ENCODE results near the gene PAK6. TPM values are rescaled to one million over a fixed set of nuclear protein-coding genes. Genes with fewer than 3 reads are reported as not detected.

PAK6 gene
- total and polyA plus RNA-seq, 4 experiments from 2014 or later: 0.53 to 1.7 (median 0.67) TPM; not detected in 1

DNA sequence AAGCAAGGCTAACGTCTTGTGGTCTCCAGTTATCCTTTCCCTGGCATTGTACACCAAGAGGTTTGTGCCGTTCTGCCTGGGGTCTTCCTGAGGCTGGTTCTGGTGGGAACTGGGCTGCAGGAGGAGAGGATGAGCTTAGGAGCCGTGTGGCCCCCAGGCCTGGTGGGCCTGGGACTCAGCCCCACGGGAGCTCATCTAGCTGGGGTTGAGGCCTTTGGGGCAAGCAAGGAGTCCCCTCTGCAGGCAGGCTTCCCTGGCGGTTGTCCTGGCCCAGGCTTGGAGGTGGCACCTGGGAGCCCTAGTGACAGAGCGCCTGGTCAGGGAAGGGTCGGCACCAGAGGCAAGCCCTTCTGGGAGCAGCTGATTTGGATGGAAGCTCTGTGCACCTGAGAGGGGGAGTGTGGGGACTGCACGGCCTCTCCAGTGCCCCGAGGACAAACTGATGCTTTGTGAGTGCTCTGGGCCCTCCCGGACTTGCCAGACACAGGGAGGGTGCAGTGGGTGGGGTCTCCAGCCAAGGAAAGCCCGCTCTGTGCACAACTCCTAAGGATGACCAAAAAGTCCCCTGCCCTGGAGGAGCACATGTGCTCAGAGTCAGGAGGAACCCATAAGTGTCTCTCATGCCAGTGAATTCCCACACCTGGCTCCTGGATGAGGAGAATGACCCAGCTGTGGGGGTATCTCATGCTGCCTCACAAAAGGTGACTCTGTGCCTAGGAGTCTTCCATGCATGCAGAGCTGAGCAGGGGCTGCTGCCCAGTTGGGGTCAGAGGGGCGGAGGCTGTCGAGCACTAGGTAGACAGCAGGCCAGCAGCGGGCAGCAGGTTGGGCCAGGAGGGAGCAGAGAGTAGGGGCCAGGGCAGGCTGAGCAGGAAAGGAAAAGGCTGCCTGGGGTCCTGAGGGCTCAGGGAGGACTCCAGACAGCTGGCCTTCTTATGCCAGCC is 2.7 kb downstream of the PAK6 start:
- DNase-seq: no peak
- Histone ChIP-seq H3K36me3 (ENCODE audit: insufficient read depth, low read length) (no peaks in the 10 kb centered on the region), H3K27ac (ENCODE audit: low read depth, low read length) (no peak overlapping the region), H3K9me3 (ENCODE audit: control insufficient read depth in 1 of 2, low read length in 2 of 2) (no peaks in the 10 kb centered on the region), H3K4me3 (ENCODE audit: low read length in 2 of 2) (no peak overlapping the region), H3K27me3 (ENCODE audit: insufficient read depth, low read length) (no peaks in the 10 kb centered on the region), H3K4me1 (ENCODE audit: insufficient read depth, low read length) (peaks cover 12% of the 10 kb centered on the region)
- no peak overlapping the region for H3K4me3 Mint-ChIP-seq
- CTCF ChIA-PET (ENCODE audit: partially characterized antibody): interaction anchor here (0.8 to 1.1 kb wide), 3 partner anchors 12 to 135 kb away, joined by 3 read pairs; no protein-coding TSS in a partner anchor
- intact Hi-C loops (cut with micrococcal nuclease): no loop called here
- H3K36me3 Mint-ChIP-seq: no peaks in the 10 kb centered on the region
- peaks cover 0 to 2% (median 0%) of the 10 kb centered on the region in 8 donors for H3K9me3 Mint-ChIP-seq
- H3K27ac Mint-ChIP-seq: no peak overlapping the region
- POLR2A ChIA-PET (ENCODE audit: partially characterized antibody): no interaction called here
- peaks cover 5 to 12% (median 7%) of the 10 kb centered on the region in 4 donors for H3K4me1 Mint-ChIP-seq
- peaks cover 12% of the 10 kb centered on the region in 2 donors for H3K27me3 Mint-ChIP-seq

DNA sequence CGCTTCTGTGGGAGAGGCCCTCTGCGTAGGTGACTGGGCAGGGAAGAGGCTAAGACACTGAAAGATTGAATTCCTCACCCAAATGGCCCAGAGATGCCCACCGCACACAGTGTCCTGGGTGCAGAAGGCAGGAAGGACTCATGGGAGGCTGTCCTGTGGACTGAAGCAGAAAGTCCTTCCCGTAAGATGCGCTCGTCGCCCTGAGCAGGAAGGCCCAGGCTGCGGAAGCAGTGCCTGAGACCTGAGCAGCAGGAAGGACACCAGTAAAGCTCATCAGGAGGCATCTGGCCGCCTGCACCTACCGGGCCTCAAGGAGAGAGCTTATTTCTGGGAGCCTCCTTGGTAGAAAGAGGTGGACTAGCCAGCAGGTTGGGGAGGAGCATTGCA is 3.3 kb downstream of the PAK6 start:
- Mint-ChIP-seq H3K27me3 (peaks cover 12% of the 10 kb centered on the region in 2 donors), H3K27ac (no peak overlapping the region), H3K9me3 (peaks cover 0 to 2% (median 0%) of the 10 kb centered on the region in 8 donors), H3K4me3 (no peak overlapping the region), H3K36me3 (no peaks in the 10 kb centered on the region), H3K4me1 (peaks cover 5 to 12% (median 7%) of the 10 kb centered on the region in 4 donors)
- no peaks in the 10 kb centered on the region for H3K9me3 ChIP-seq (ENCODE audit: control insufficient read depth in 1 of 2, low read length in 2 of 2)
- POLR2A ChIA-PET (ENCODE audit: partially characterized antibody): no interaction called here
- intact Hi-C loops (cut with micrococcal nuclease): no loop called here
- CTCF ChIA-PET (ENCODE audit: partially characterized antibody): interaction anchor here (0.8 kb wide), 1 partner anchor 25 kb away, joined by 3 read pairs; no protein-coding TSS in a partner anchor
- no peak overlapping the region for H3K4me3 ChIP-seq (ENCODE audit: low read length in 2 of 2)
- H3K27ac ChIP-seq (ENCODE audit: low read depth, low read length): no peak overlapping the region
- peaks cover 12% of the 10 kb centered on the region for H3K4me1 ChIP-seq (ENCODE audit: insufficient read depth, low read length)
- no peak for DNase-seq
- H3K36me3 ChIP-seq (ENCODE audit: insufficient read depth, low read length): no peaks in the 10 kb centered on the region
- H3K27me3 ChIP-seq (ENCODE audit: insufficient read depth, low read length): no peaks in the 10 kb centered on the region

DNA sequence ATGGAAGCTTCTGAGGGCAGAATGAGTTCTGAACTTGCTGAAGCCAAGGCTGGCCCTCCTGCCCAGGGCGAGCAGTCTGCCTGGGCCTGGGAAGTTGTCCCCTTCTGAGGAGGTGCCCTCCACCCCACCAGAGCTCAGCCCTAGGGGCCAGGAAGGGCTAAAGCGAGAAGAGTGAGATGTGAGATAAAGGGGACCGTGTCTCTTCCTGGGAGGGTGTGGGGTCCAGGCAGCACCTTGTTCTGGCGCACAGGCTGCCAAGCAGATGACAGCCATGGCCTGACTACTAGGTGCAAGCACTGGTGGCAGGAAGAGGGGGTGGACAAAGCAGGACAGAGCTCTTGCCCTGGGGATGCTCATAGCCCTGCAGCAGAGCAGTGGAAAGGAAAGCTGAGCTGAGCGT is 3.7 kb downstream of the PAK6 start:
- Mint-ChIP-seq H3K27me3 (peaks cover 12% of the 10 kb centered on the region in 2 donors), H3K9me3 (peaks cover 0 to 2% (median 0%) of the 10 kb centered on the region in 8 donors), H3K27ac (no peak overlapping the region), H3K36me3 (no peaks in the 10 kb centered on the region), H3K4me1 (peaks cover 5 to 12% (median 7%) of the 10 kb centered on the region in 4 donors), H3K4me3 (no peak overlapping the region)
- H3K4me1 ChIP-seq (ENCODE audit: insufficient read depth, low read length): peaks cover 12% of the 10 kb centered on the region
- H3K4me3 ChIP-seq (ENCODE audit: low read length in 2 of 2): no peak overlapping the region
- H3K27ac ChIP-seq (ENCODE audit: low read depth, low read length): no peak overlapping the region
- H3K9me3 ChIP-seq (ENCODE audit: control insufficient read depth in 1 of 2, low read length in 2 of 2): no peaks in the 10 kb centered on the region
- no peaks in the 10 kb centered on the region for H3K36me3 ChIP-seq (ENCODE audit: insufficient read depth, low read length)
- CTCF ChIA-PET (ENCODE audit: partially characterized antibody): interaction anchor here (0.8 kb wide), 1 partner anchor 25 kb away, joined by 3 read pairs; no protein-coding TSS in a partner anchor
- POLR2A ChIA-PET (ENCODE audit: partially characterized antibody): no interaction called here
- DNase-seq: no peak
- intact Hi-C loops (cut with micrococcal nuclease): no loop called here
- H3K27me3 ChIP-seq (ENCODE audit: insufficient read depth, low read length): no peaks in the 10 kb centered on the region

DNA sequence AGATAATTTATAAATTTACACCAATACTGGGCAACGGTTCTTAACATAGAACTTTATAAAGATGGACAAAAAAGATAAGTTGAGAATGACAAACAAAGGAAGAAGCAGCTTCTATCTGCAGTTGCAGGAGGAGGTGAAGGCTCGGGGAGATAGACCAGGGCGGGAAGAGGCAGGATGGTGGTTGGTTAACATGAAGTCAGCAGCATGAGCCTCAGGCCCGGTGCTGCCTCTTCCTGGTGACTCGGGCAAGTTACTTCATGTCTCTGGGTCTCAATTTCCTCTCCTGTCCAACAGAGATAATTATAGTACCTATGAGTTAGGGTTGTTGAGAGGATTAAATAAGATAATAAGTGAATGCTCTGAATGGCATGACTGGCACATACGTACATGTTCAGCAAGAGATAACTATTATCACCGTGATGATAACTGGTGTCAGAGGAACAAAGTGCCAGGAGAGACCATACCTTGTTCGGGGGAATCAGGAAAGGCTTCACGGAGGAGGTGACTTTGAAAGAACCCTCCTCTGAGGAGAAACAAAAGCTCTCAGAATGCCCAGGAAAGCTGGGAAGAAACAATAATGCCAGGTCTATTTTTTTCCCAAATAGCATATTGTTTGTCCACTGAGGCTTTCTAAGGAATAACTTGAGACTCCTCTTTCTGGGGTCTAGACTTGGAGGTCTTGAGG is 4.4 kb downstream of the PAK6 start:
- POLR2A ChIA-PET (ENCODE audit: partially characterized antibody): no interaction called here
- Mint-ChIP-seq H3K27ac (no peak overlapping the region), H3K36me3 (no peaks in the 10 kb centered on the region), H3K4me3 (no peak overlapping the region), H3K27me3 (peaks cover 8 to 9% of the 10 kb centered on the region in 2 donors), H3K9me3 (peaks cover 0 to 2% (median 0%) of the 10 kb centered on the region in 8 donors), H3K4me1 (peaks cover under 1 to 7% (median 5%) of the 10 kb centered on the region in 4 donors)
- Histone ChIP-seq H3K4me3 (ENCODE audit: low read length in 2 of 2) (no peak overlapping the region), H3K27ac (ENCODE audit: low read depth, low read length) (no peak overlapping the region), H3K36me3 (ENCODE audit: insufficient read depth, low read length) (no peaks in the 10 kb centered on the region), H3K9me3 (ENCODE audit: control insufficient read depth in 1 of 2, low read length in 2 of 2) (no peaks in the 10 kb centered on the region), H3K4me1 (ENCODE audit: insufficient read depth, low read length) (peaks cover 12% of the 10 kb centered on the region), H3K27me3 (ENCODE audit: insufficient read depth, low read length) (no peaks in the 10 kb centered on the region)
- intact Hi-C loops (cut with micrococcal nuclease): no loop called here
- CTCF ChIA-PET (ENCODE audit: partially characterized antibody): interaction anchor here (0.7 kb wide), 1 partner anchor 29 kb away, joined by 3 read pairs; no protein-coding TSS in a partner anchor
- no peak for DNase-seq

DNA sequence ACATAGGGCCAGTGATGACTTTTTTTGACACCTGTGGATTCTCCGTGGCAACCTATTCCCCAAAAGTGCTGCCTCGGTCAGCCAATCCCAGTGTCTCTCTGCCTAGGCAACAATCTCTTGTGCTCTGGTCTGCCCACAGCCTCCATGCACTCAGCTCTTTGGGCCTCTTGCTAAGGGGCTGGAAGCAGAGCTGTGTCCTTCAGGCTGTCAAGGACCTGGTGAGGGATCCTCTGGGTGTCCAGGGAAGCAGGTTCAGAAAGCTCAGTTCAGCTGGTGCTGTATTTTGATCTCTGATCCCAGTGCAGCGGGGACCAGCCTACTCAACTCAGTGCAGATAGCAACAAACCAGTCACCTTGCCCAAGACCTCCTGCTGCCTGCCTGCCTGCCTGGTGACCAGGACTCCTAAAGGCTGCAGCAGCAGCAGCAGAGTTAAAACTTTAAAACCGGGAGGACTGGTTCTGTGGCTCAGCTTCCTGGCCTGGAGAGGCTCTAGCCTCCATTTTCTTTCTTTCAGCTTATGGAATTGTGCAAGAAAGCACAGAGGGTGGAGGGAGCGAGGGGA is 6.2 kb downstream of the PAK6 start:
- H3K36me3 Mint-ChIP-seq: no peaks in the 10 kb centered on the region
- ChIA-PET POLR2A (ENCODE audit: partially characterized antibody) (no interaction called here), CTCF (ENCODE audit: partially characterized antibody) (interaction anchor here (0.7 to 1.0 kb wide), 2 partner anchors 9 to 27 kb away, joined by 3 to 5 read pairs; no protein-coding TSS in a partner anchor)
- H3K27ac ChIP-seq (ENCODE audit: low read depth, low read length): no peak overlapping the region
- H3K36me3 ChIP-seq (ENCODE audit: insufficient read depth, low read length): no peaks in the 10 kb centered on the region
- no peaks in the 10 kb centered on the region for H3K9me3 ChIP-seq (ENCODE audit: control insufficient read depth in 1 of 2, low read length in 2 of 2)
- H3K9me3 Mint-ChIP-seq: peaks cover 0 to 2% (median 0%) of the 10 kb centered on the region in 8 donors
- no peaks in the 10 kb centered on the region for H3K4me1 ChIP-seq (ENCODE audit: insufficient read depth, low read length)
- intact Hi-C loops (cut with micrococcal nuclease): no loop called here
- no peak overlapping the region for H3K4me3 ChIP-seq (ENCODE audit: low read length in 2 of 2)
- DNase-seq: no peak
- H3K27ac Mint-ChIP-seq: no peak overlapping the region
- H3K4me1 Mint-ChIP-seq: no peaks in the 10 kb centered on the region
- peaks cover 0 to 3% of the 10 kb centered on the region in 2 donors for H3K27me3 Mint-ChIP-seq
- no peak overlapping the region for H3K4me3 Mint-ChIP-seq
- no peaks in the 10 kb centered on the region for H3K27me3 ChIP-seq (ENCODE audit: insufficient read depth, low read length)

DNA sequence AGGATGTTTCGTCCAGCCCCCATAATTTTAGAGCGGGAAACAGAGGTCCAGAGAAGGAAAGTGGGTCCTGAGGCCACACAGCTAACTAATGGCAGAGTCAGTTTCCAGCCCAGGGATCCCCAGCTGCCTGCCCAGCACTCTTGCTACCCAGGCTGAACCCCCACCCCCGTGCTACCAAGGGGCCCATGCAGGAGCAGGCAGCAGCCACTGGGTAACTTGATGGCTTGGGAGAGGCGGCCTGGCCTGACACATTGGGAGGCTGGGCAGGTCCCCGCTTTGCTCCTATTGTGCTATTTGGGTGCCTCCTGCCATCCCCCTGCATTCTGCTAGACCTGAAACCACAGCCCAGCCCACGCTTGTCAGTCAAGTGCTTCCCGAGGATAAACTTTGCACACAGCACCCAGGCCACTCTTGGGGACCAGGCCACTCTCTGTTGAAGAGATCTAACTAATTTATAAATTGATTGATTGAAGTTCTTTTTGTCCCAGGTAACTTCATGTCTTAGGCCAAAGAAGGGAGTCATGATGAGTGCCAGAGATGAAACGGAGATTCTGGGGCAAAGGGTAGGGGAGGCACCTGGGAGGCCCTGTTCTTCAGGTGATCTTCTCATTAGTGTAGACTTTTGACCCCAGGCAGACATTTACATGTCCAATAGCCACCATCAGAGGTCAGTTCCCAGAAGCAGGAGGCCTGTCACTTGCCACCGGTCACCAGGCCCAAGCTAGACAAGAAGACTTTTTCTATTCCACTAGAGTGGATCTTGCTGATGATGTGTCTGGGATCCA is 7.0 kb downstream of the PAK6 start:
- ChIA-PET CTCF (ENCODE audit: partially characterized antibody) (interaction anchor here (0.7 to 1.0 kb wide), 2 partner anchors 8 to 28 kb away, joined by 3 to 5 read pairs; no protein-coding TSS in a partner anchor), POLR2A (ENCODE audit: partially characterized antibody) (no interaction called here)
- H3K27ac ChIP-seq (ENCODE audit: low read depth, low read length): no peak overlapping the region
- Mint-ChIP-seq H3K9me3 (peaks cover 0 to 1% (median 0%) of the 10 kb centered on the region in 8 donors), H3K27ac (no peak overlapping the region), H3K4me1 (no peaks in the 10 kb centered on the region), H3K27me3 (no peaks in the 10 kb centered on the region), H3K4me3 (no peak overlapping the region), H3K36me3 (no peaks in the 10 kb centered on the region)
- no peak for DNase-seq
- intact Hi-C loops (cut with micrococcal nuclease): no loop called here
- no peak overlapping the region for H3K4me3 ChIP-seq (ENCODE audit: low read length in 2 of 2)
- no peaks in the 10 kb centered on the region for H3K4me1 ChIP-seq (ENCODE audit: insufficient read depth, low read length)
- no peaks in the 10 kb centered on the region for H3K27me3 ChIP-seq (ENCODE audit: insufficient read depth, low read length)
- H3K36me3 ChIP-seq (ENCODE audit: insufficient read depth, low read length): no peaks in the 10 kb centered on the region
- H3K9me3 ChIP-seq (ENCODE audit: control insufficient read depth in 1 of 2, low read length in 2 of 2): no peaks in the 10 kb centered on the region

Measured in CD4-positive, alpha-beta memory T cell (primary cell).